Fibroblast of lung (primary cell): ENCODE data around the gene PHACTR2. TPM values are rescaled to one million over a fixed set of nuclear protein-coding genes. Genes with fewer than 3 reads are reported as not detected.

Experiments used
- DNase-seq, 2 donors: peaks; one replicate each; pipeline versions ENCODE4 v3.0.0 to v3.0.0-alpha.2; 2010; ENCODE audit warnings: low read depth in 2 of 2
- H2AFZ ChIP-seq: 2 replicates; pipeline ENCODE4 v1.5.1; 2012; ENCODE audit warnings: low read length, control low read depth, inconsistent platforms
- H3K27ac ChIP-seq: 2 replicates; pipeline ENCODE4 v1.5.1; 2011; ENCODE audit warnings: low read length, control low read depth; ENCODE audit not compliant: insufficient read depth
- H3K27me3 ChIP-seq: 2 replicates; pipeline ENCODE4 v1.5.1; 2011; ENCODE audit warnings: mild to moderate bottlenecking, low read length; ENCODE audit not compliant: control insufficient read depth, insufficient read depth
- H3K36me3 ChIP-seq: 2 replicates; pipeline ENCODE4 v1.5.1; 2011; ENCODE audit warnings: low read length; ENCODE audit not compliant: control insufficient read depth, insufficient read depth
- H3K4me1 ChIP-seq: 2 replicates; pipeline ENCODE4 v1.5.1; 2011; ENCODE audit warnings: low read length; ENCODE audit not compliant: control insufficient read depth, insufficient read depth; ENCODE audit errors: extremely low read depth
- H3K4me2 ChIP-seq: 2 replicates; pipeline ENCODE4 v1.5.1; 2011; ENCODE audit warnings: low read length, control low read depth; ENCODE audit not compliant: insufficient read depth; ENCODE audit errors: extremely low read depth
- H3K4me3 ChIP-seq, 4 experiments: fragments of 200-600 bp in 1 of 4; sonication (generic) in 1 of 4; replicated peaks in 1 of 4; 2 replicates each; pipeline ENCODE4 v1.5.1; 2011 to 2016; ENCODE audit warnings: low read length in 4 of 4, low read depth in 3 of 4, mild to moderate bottlenecking in 3 of 4, control low read depth in 2 of 4, inconsistent platforms in 1 of 4, mixed read lengths in 1 of 4; ENCODE audit not compliant: insufficient read depth in 1 of 4; ENCODE audit errors: control extremely low read depth in 1 of 4
- H3K79me2 ChIP-seq: 2 replicates; pipeline ENCODE4 v1.5.1; 2012; ENCODE audit warnings: mild to moderate bottlenecking, low read length, inconsistent platforms; ENCODE audit not compliant: control insufficient read depth, insufficient read depth
- H3K9ac ChIP-seq: 2 replicates; pipeline ENCODE4 v1.5.1; 2011; ENCODE audit warnings: mild to moderate bottlenecking, low read length, control low read depth; ENCODE audit not compliant: insufficient read depth
- H3K9me3 ChIP-seq: 2 replicates; pipeline ENCODE4 v1.5.1; 2012; ENCODE audit warnings: low read depth, low read length; ENCODE audit not compliant: control insufficient read depth, insufficient read depth
- H4K20me1 ChIP-seq: 2 replicates; pipeline ENCODE4 v1.5.1; 2011; ENCODE audit warnings: low read length; ENCODE audit not compliant: control insufficient read depth, insufficient read depth; ENCODE audit errors: extremely low read depth
- CTCF ChIP-seq, 2 donors: IDR thresholded peaks in 1 of 2; conservative IDR thresholded peaks in 1 of 2; 1 replicate in 1 of 2; 2 replicates in 1 of 2; pipeline ENCODE4 v1.5.1; 2011 to 2012; ENCODE audit warnings: low read length in 2 of 2, control low read depth in 1 of 2, inconsistent platforms in 1 of 2, low read depth in 1 of 2, mild to moderate bottlenecking in 1 of 2
- EZH2 ChIP-seq: IDR thresholded peaks from 2 replicates; pipeline ENCODE4 v1.5.1; 2012; ENCODE audit warnings: low read length, control low read depth, mild to moderate bottlenecking; ENCODE audit errors: missing control alignments
- polyA plus RNA-seq, 2 donors: library from polyadenylated mRNA; depleted of rRNA in 1 of 2; stranded (reverse) in 1 of 2; unstranded in 1 of 2; fragments of >200 nt; gene quantifications; 2 replicates each; pipeline ENCODE4 v1.2.1, GENCODE V29; 2011 to 2012; ENCODE audit warnings: missing spikeins in 1 of 2
- total RNA-seq: library from RNA; depleted of rRNA; stranded (reverse); fragments of >200 nt; gene quantifications from 2 replicates; pipeline ENCODE4 v1.2.1, GENCODE V29; 2014

Gene PHACTR2
- total and polyA plus RNA-seq, 2 donors (not counting 1 experiment from before 2014, with no cell fraction given) = 40.1 to 55.0 TPM

- Histone ChIP-seq H3K9ac (no peak overlapping the region), H2AFZ (no peak overlapping the region), H3K9me3 (no peaks in the 10 kb centered on the region), H3K27me3 (no peaks in the 10 kb centered on the region), H3K36me3 (no peaks in the 10 kb centered on the region), H3K4me2 (no peak overlapping the region), H3K79me2 (peaks cover 12% of the 10 kb centered on the region), H4K20me1 (no peaks in the 10 kb centered on the region), H3K4me3 (no peak overlapping the region), H3K4me1 (peaks cover 9% of the 10 kb centered on the region), H3K27ac (no peak overlapping the region)
- DNase-seq = peak in 1 of 2 donors; percentile 42
- no peak for TF ChIP-seq EZH2
Observed at GRCh38 chr6:143694560-143694959, 16.8 kb downstream of the PHACTR2 start.

GRCh38 chr6:143695130-143695968, 17.6 kb downstream of the PHACTR2 start:
- H4K20me1 ChIP-seq = no peaks in the 10 kb centered on the region
- H3K4me3 ChIP-seq = no peak overlapping the region
- no peak overlapping the region for H3K9ac ChIP-seq
- peaks cover 9% of the 10 kb centered on the region for H3K4me1 ChIP-seq
- no peaks in the 10 kb centered on the region for H3K36me3 ChIP-seq
- no peak for TF ChIP-seq CTCF (conservative IDR thresholded peaks at IDR 0.05 in 1 of 2, IDR thresholded peaks at IDR 0.05 in 1 of 2; ENCODE audit: low read depth in 1 of 2, low read length in 2 of 2)
- TF ChIP-seq EZH2 = no peak
- H2AFZ ChIP-seq = no peak overlapping the region
- H3K79me2 ChIP-seq = peaks cover 12% of the 10 kb centered on the region
- no peak for DNase-seq
- H3K27ac ChIP-seq = no peak overlapping the region
- H3K27me3 ChIP-seq = no peaks in the 10 kb centered on the region
- no peaks in the 10 kb centered on the region for H3K9me3 ChIP-seq
- H3K4me2 ChIP-seq = no peak overlapping the region

DNA sequence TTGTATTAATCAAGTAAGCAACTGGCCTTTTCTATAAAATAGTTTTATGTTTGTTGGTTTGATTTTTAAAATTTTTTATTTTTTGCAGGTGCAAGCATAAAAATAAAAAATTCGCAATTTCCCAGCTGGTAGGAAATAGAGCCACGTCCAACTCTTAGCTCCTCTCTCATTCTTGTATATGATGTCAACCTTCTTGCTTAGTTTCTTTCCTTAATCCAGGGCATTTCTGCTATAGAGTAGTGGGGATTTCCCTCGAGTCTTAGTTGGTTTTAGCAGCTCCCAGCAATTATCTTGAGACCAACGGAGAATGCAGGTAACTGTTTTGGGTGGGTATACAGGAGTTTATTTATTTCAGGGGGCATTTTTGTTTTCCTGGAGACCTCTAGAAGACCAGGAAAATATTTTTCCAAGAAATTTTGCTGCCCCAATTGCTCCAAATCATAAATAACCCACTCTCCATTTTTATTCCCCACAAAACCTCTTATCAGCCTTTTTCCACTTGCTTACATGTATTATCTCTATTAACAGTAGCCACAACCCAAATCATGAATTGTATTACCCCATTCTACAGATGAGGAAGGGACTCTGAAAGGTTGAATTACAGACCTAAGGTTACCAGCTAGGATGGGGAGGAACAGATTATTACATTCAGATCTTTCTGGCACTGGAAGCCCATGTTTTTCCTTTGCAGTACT, 18.4 kb downstream of the PHACTR2 start:
- Histone ChIP-seq H3K27me3 (no peaks in the 10 kb centered on the region), H2AFZ (no peak overlapping the region), H3K27ac (no peak overlapping the region), H3K9me3 (no peaks in the 10 kb centered on the region), H3K79me2 (peaks cover 12% of the 10 kb centered on the region), H3K4me2 (peak overlapping the region; percentile 27), H3K36me3 (no peaks in the 10 kb centered on the region), H3K4me1 (peaks cover 11% of the 10 kb centered on the region), H3K4me3 (no peak overlapping the region), H3K9ac (no peak overlapping the region), H4K20me1 (no peaks in the 10 kb centered on the region)
- DNase-seq = no peak
- TF ChIP-seq EZH2 (no peak), CTCF (conservative IDR thresholded peaks at IDR 0.05 in 1 of 2, IDR thresholded peaks at IDR 0.05 in 1 of 2; ENCODE audit: low read depth in 1 of 2, low read length in 2 of 2) (no peak)
